CD4-positive, alpha-beta memory T cell (primary cell): ENCODE data around the gene BAZ2A. TPM values are rescaled to one million over a fixed set of nuclear protein-coding genes. Genes with fewer than 3 reads are reported as not detected.

Source experiments
- CTCF ChIA-PET: fragments of 350-600 bp; sonication (Branson Sonifier 250); formaldehyde crosslinking; loops from one replicate; lab custom pipeline; 2021; ENCODE audit warnings: inconsistent platforms; ENCODE audit not compliant: partially characterized antibody; lab: Charles Lee
- POLR2A ChIA-PET: fragments of 350-600 bp; sonication (Branson Sonifier 250); formaldehyde crosslinking; loops from one replicate; lab custom pipeline; 2021; ENCODE audit not compliant: partially characterized antibody; lab: Charles Lee
- DNase-seq, 5 donors: peaks; one replicate each; pipeline versions ENCODE4 v3.0.0 to v3.0.0-alpha.2; 2020 to 2022; ENCODE audit warnings: mixed read lengths in 1 of 5
- H3K27ac ChIP-seq: one replicate; pipeline ENCODE4 v1.7.0; 2013; ENCODE audit warnings: low read depth, low read length
- H3K27me3 ChIP-seq: 2 replicates; pipeline ENCODE4 v1.7.0; 2013; ENCODE audit warnings: mild to moderate bottlenecking, low read length, moderate library complexity; ENCODE audit not compliant: insufficient read depth
- H3K36me3 ChIP-seq: 2 replicates; pipeline ENCODE4 v1.7.0; 2013; ENCODE audit warnings: mild to moderate bottlenecking, low read length, moderate library complexity; ENCODE audit not compliant: insufficient read depth
- H3K4me1 ChIP-seq: 2 replicates; pipeline ENCODE4 v1.7.0; 2013; ENCODE audit warnings: mild to moderate bottlenecking, low read length, moderate library complexity; ENCODE audit not compliant: insufficient read depth
- H3K4me3 ChIP-seq, 2 donors: one replicate each; pipeline ENCODE4 v1.7.0; 2013; ENCODE audit warnings: low read length in 2 of 2, mild to moderate bottlenecking in 1 of 2
- H3K9me3 ChIP-seq, 2 donors: one replicate each; pipeline ENCODE4 v1.7.0; 2013; ENCODE audit warnings: low read length in 2 of 2, control low read depth in 1 of 2; ENCODE audit not compliant: control insufficient read depth in 1 of 2
- H3K27ac Mint-ChIP-seq, 7 donors: one replicate each; pipeline ENCODE4 v1.8.0; 2020 to 2021; ENCODE audit warnings: mixed read lengths in 7 of 7, mild to moderate bottlenecking in 6 of 7, inconsistent platforms in 3 of 7, moderate library complexity in 3 of 7
- H3K27me3 Mint-ChIP-seq, 2 donors: one replicate each; pipeline ENCODE4 v1.8.0; 2020 to 2021; ENCODE audit warnings: mixed read lengths in 2 of 2
- H3K36me3 Mint-ChIP-seq, 2 donors: one replicate each; pipeline ENCODE4 v1.8.0; 2020 to 2021; ENCODE audit warnings: mixed read lengths in 2 of 2, inconsistent platforms in 1 of 2, mild to moderate bottlenecking in 1 of 2
- H3K4me1 Mint-ChIP-seq, 4 donors: one replicate each; pipeline ENCODE4 v1.8.0; 2020 to 2021; ENCODE audit warnings: mixed read lengths in 4 of 4, mild to moderate bottlenecking in 1 of 4
- H3K4me3 Mint-ChIP-seq, 8 donors: one replicate each; pipeline ENCODE4 v1.8.0; 2020 to 2021; ENCODE audit warnings: mixed read lengths in 8 of 8, mild to moderate bottlenecking in 7 of 8, moderate library complexity in 6 of 8, inconsistent platforms in 3 of 8
- H3K9me3 Mint-ChIP-seq, 8 donors: one replicate each; pipeline ENCODE4 v1.8.0; 2020 to 2021; ENCODE audit warnings: mixed read lengths in 8 of 8, mild to moderate bottlenecking in 5 of 8, inconsistent platforms in 3 of 8, moderate library complexity in 1 of 8
- intact Hi-C: fragments of 100-400 bp; cut with micrococcal nuclease; formaldehyde crosslinking; loops from one replicate; pipeline ENCODE4 v1.15.1; 2023
- polyA plus RNA-seq, 2 donors: library from polyadenylated mRNA; unstranded; fragments of 300-500 nt; fragmentation: Illumina TruSeq; gene quantifications; one replicate each; pipeline ENCODE4 v1.2.3, GENCODE V29; 2021
- total RNA-seq, 2 experiments: library from RNA; stranded (reverse); gene quantifications; one replicate each; pipeline ENCODE4 v1.2.3, GENCODE V29; 2021

BAZ2A gene
- total and polyA plus RNA-seq, 4 experiments from 2014 or later: 3.8 to 212 (median 121) TPM

DNA sequence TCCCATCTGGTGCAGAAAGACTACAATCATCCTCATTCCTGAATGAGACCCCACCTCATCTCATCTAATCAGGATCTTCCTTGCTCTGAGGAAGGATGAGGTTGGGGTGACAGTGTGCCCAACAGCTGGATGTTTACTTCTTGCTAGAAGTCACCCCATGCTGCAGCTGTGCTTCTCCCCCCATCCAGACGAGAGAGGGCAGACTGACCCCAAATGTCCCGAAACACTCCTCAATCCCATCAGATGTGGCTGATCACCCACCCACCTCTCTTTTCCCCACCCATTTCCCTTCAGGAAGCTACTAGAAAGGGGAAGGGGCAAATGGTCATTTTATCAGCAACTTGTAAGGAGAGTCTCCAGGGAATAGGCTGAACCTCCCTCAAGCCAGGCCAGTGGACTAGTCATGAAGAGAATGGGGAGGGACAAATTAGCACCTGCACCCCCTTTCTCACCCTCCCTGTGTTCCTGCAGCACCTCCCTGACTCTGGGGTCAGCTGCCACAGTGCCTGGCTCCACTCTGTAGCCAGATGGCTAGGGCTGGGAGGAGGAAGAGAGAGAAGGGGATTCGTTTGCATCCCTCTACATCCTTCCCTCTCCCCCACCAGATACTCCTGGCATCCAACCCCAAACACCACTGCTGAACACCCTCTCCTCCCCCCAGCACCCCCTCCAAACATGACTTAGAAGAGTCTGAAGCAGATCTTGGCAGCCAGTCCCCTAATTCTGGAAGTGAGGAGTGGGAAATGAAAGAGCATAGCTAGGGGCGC, 2.8 kb upstream of the BAZ2A start:
- Histone ChIP-seq H3K4me3 (peak overlapping the region in 1 of 2 donors; percentile 17), H3K4me1 (peaks cover 68% of the 10 kb centered on the region), H3K9me3 (no peaks in the 10 kb centered on the region), H3K27me3 (no peaks in the 10 kb centered on the region), H3K27ac (peak overlapping the region; percentile 47), H3K36me3 (peaks cover 4% of the 10 kb centered on the region)
- Mint-ChIP-seq H3K4me1 (peaks cover 41 to 91% (median 63%) of the 10 kb centered on the region in 4 donors), H3K4me3 (peak overlapping the region; percentile 74 to 99 (median 98)), H3K9me3 (peaks cover 0 to 2% (median 0%) of the 10 kb centered on the region in 8 donors), H3K27ac (peak overlapping the region; percentile 67 to 99 (median 82)), H3K27me3 (no peaks in the 10 kb centered on the region), H3K36me3 (peaks cover 4 to 37% of the 10 kb centered on the region in 2 donors)
- ChIA-PET POLR2A (interaction anchor here (0.6 to 10.0 kb wide), 3 partner anchors 13 to 55 kb away, joined by 3 to 210 read pairs (median 117); partner anchors contain the start of genes ATP5F1B and PTGES3), CTCF (interaction anchor here (1.2 to 2.5 kb wide), 2 partner anchors 56 to 119 kb away, joined by 4 to 7 read pairs; partner anchors contain the start of gene PTGES3)
- intact Hi-C loops: loop anchor here (10.0 kb wide), 2 partner anchors 602 to 808 kb away; partner anchors contain the start of gene DNAJC14
- DNase-seq: no peak

- no peaks in the 10 kb centered on the region for H3K27me3 Mint-ChIP-seq
- intact Hi-C loops: loop anchor here (10.0 kb wide), 2 partner anchors 603 to 807 kb away; partner anchors contain the start of gene DNAJC14
Observed at GRCh38 chr12:56631790-56632700, 1.9 kb upstream of the BAZ2A start.

GRCh38 chr12:56629459-56630179, 507 bp downstream of the BAZ2A start:
- Histone ChIP-seq H3K9me3 (no peaks in the 10 kb centered on the region), H3K27ac (peak overlapping the region; percentile 93), H3K27me3 (no peaks in the 10 kb centered on the region), H3K36me3 (peaks cover 4% of the 10 kb centered on the region), H3K4me3 (peak overlapping the region; percentile 90 to 98), H3K4me1 (peaks cover 80% of the 10 kb centered on the region)
- ChIA-PET POLR2A (interaction anchor here (0.6 to 10.0 kb wide), 30 partner anchors 10 to 512 kb away, joined by 3 to 210 read pairs (median 6); partner anchors contain the start of genes ATP5F1B, NAB2, NACA and PTGES3), CTCF (interaction anchor here (0.7 to 2.2 kb wide), 12 partner anchors 16 to 371 kb away, joined by 3 to 11 read pairs (median 3); partner anchors contain the start of genes ATP5F1B and NACA)
- H3K27me3 Mint-ChIP-seq: no peaks in the 10 kb centered on the region
- H3K27ac Mint-ChIP-seq: peak overlapping the region; percentile 82 to 98 (median 93)
- peak overlapping the region; percentile 86 to 95 (median 92) for H3K4me3 Mint-ChIP-seq
- DNase-seq: peak; percentile 35 to 76 (median 38)
- H3K4me1 Mint-ChIP-seq: peaks cover 41 to 79% (median 62%) of the 10 kb centered on the region in 4 donors
- H3K36me3 Mint-ChIP-seq: peaks cover 3 to 36% of the 10 kb centered on the region in 2 donors
- intact Hi-C loops: loop anchor here (1.0 to 10.0 kb wide), 4 partner anchors 17 to 805 kb away; partner anchors contain the start of genes DNAJC14 and PTGES3
- peaks cover 0 to 2% (median 0%) of the 10 kb centered on the region in 8 donors for H3K9me3 Mint-ChIP-seq

More at GRCh38 chr12:56631790-56632700, 1.9 kb upstream of the BAZ2A start:
- Histone ChIP-seq H3K9me3 (no peaks in the 10 kb centered on the region), H3K27me3 (no peaks in the 10 kb centered on the region), H3K4me1 (peaks cover 73% of the 10 kb centered on the region), H3K4me3 (peak overlapping the region in 1 of 2 donors; percentile 17), H3K36me3 (no peaks in the 10 kb centered on the region), H3K27ac (peak overlapping the region; percentile 47)
- H3K4me1 Mint-ChIP-seq: peaks cover 40 to 88% (median 61%) of the 10 kb centered on the region in 4 donors
- peaks cover 0 to 2% (median 0%) of the 10 kb centered on the region in 8 donors for H3K9me3 Mint-ChIP-seq
- peak overlapping the region in 6 of 7 donors; percentile 52 to 99 (median 90) for H3K27ac Mint-ChIP-seq
- peaks cover 0 to 30% of the 10 kb centered on the region in 2 donors for H3K36me3 Mint-ChIP-seq
- ChIA-PET CTCF (no interaction called here), POLR2A (interaction anchor here (0.6 to 10.0 kb wide), 5 partner anchors 11 to 398 kb away, joined by 3 to 210 read pairs (median 4); partner anchors contain the start of genes ATP5F1B and PTGES3)
- peak overlapping the region; percentile 67 to 99 (median 92) for H3K4me3 Mint-ChIP-seq
- peak in 4 of 5 donors; percentile 22 to 61 (median 28) for DNase-seq

DNA sequence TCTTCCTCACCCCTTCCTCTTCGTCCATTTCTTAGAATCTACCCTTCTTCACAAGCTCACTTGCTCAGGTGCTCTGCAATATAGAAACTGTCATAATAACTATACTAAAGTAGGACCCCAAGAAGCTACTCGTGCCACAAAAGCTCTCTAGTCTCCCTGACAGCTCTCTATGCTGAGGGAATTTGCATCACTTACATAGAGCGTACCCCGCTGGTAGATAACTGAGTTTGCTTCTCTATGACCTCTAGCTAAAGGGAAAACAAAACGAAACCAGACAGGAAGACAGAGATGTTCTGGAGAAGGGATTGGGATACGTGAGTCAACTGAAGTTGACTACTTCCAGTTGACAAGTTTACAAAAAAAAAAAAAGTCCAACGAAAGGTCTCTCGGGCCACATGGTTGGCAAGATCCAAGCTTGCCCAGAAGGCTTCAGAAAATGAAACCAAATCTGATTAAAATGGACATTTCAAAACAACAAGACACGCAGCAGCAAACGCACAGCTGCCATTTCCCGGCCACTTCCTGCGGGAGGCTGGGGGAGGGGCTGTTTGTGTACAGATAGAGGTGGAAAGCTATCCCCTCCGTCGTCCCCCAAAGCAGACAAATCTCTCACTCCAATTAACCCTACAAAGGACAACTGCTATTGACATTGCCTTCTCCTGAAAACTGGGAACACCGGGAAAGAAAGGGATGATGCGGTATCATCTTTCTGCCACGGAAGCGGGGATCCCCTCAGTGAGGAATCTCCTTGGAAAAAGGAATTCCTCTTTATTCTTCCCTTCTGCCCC, 1.3 kb downstream of the BAZ2A start:
- ChIA-PET CTCF (interaction anchor here (0.7 to 2.2 kb wide), 19 partner anchors 8 to 483 kb away, joined by 3 to 30 read pairs (median 4); partner anchors contain the start of genes ATP5F1B, NACA and SMARCC2), POLR2A (interaction anchor here (0.6 to 10.0 kb wide), 34 partner anchors 8 to 1070 kb away, joined by 3 to 210 read pairs (median 5); partner anchors contain the start of genes ATP5F1B, NAB2, NACA and PTGES3)
- H3K9me3 Mint-ChIP-seq: peaks cover 0 to 2% (median 0%) of the 10 kb centered on the region in 8 donors
- DNase-seq: peak; percentile 71 to 85 (median 74)
- intact Hi-C loops: loop anchor here (1.0 kb wide), 1 partner anchor 17 kb away; no protein-coding TSS in a partner anchor
- peak overlapping the region; percentile 82 to 98 (median 93) for H3K27ac Mint-ChIP-seq
- no peaks in the 10 kb centered on the region for H3K9me3 ChIP-seq
- H3K4me3 Mint-ChIP-seq: peak overlapping the region; percentile 86 to 95 (median 92)
- H3K4me1 ChIP-seq: peaks cover 81% of the 10 kb centered on the region
- H3K4me3 ChIP-seq: peak overlapping the region; percentile 90 to 98
- peaks cover 42 to 79% (median 64%) of the 10 kb centered on the region in 4 donors for H3K4me1 Mint-ChIP-seq
- H3K36me3 ChIP-seq: peaks cover 4% of the 10 kb centered on the region
- H3K27ac ChIP-seq: peak overlapping the region; percentile 93
- no peaks in the 10 kb centered on the region for H3K27me3 ChIP-seq
- peaks cover 3 to 39% of the 10 kb centered on the region in 2 donors for H3K36me3 Mint-ChIP-seq
- no peaks in the 10 kb centered on the region for H3K27me3 Mint-ChIP-seq

DNA sequence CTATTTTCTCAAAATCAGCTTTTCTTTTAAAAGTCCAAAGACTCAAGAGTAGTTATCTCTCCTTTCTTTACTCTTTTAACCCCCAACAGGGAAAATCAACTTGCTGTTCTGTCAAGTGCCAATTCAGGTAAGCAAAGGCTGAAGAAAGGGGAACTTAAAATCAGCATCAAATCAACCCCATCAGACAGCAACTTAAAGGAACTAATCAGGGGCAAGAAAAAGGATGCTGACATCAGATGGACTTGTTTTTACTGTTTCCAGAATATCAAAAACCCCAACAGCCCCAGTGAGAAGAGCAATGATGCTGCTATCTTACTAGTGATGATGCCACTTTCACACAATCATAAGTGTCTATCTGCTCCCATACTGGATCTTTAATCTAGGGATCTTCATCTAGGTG, 3.4 kb downstream of the BAZ2A start:
- Histone ChIP-seq H3K36me3 (peaks cover 4% of the 10 kb centered on the region), H3K4me1 (peaks cover 76% of the 10 kb centered on the region), H3K9me3 (no peaks in the 10 kb centered on the region), H3K27me3 (no peaks in the 10 kb centered on the region), H3K4me3 (no peak overlapping the region), H3K27ac (no peak overlapping the region)
- Mint-ChIP-seq H3K4me1 (peaks cover 40 to 73% (median 60%) of the 10 kb centered on the region in 4 donors), H3K36me3 (peaks cover 7 to 52% of the 10 kb centered on the region in 2 donors), H3K9me3 (peaks cover 0 to 2% (median 0%) of the 10 kb centered on the region in 8 donors), H3K4me3 (peak overlapping the region in 3 of 8 donors; percentile 5 to 6 (median 6)), H3K27ac (peak overlapping the region; percentile 19 to 66 (median 49)), H3K27me3 (no peaks in the 10 kb centered on the region)
- ChIA-PET CTCF (interaction anchor here (0.7 to 9.3 kb wide), 3 partner anchors 9 to 60 kb away, joined by 3 to 68 read pairs (median 4); no protein-coding TSS in a partner anchor), POLR2A (interaction anchor here (0.8 to 6.6 kb wide), 4 partner anchors 9 to 61 kb away, joined by 3 to 67 read pairs (median 6); partner anchors contain the start of gene PTGES3)
- intact Hi-C loops: no loop called here
- no peak for DNase-seq
